Neural cell (in vitro differentiated cells): Measurements from ENCODE around the gene SKOR1.

Experiments
- EZH2 ChIP-seq: fragments of 200-600, 300-800 bp; shearing (Covaris generic), sonication (generic); IDR thresholded peaks from 2 replicates; pipeline ENCODE4 v1.6.1; 2014; ENCODE audit warnings: antibody characterized with exemption, low read length, borderline replicate concordance, mild to moderate bottlenecking; ENCODE audit not compliant: insufficient read depth, poor library complexity, severe bottlenecking
- TF ChIP-seq, protein P1 (sequence below): fragments of 450-650 bp; IDR thresholded peaks from 2 replicates; pipeline ENCODE4 v1.5.1; 2014; ENCODE audit warnings: antibody characterized with exemption, mild to moderate bottlenecking, moderate library complexity; ENCODE audit not compliant: poor library complexity, severe bottlenecking

- TF ChIP-seq, protein P1, sequence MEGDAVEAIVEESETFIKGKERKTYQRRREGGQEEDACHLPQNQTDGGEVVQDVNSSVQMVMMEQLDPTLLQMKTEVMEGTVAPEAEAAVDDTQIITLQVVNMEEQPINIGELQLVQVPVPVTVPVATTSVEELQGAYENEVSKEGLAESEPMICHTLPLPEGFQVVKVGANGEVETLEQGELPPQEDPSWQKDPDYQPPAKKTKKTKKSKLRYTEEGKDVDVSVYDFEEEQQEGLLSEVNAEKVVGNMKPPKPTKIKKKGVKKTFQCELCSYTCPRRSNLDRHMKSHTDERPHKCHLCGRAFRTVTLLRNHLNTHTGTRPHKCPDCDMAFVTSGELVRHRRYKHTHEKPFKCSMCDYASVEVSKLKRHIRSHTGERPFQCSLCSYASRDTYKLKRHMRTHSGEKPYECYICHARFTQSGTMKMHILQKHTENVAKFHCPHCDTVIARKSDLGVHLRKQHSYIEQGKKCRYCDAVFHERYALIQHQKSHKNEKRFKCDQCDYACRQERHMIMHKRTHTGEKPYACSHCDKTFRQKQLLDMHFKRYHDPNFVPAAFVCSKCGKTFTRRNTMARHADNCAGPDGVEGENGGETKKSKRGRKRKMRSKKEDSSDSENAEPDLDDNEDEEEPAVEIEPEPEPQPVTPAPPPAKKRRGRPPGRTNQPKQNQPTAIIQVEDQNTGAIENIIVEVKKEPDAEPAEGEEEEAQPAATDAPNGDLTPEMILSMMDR: no peak
- TF ChIP-seq EZH2: no peak
Measured at GRCh38 chr15:67796196-67797127, 28.8 kb upstream of the SKOR1 start.
